GM12878 (cell line): Measurements from ENCODE around the gene PALLD. TPM values are rescaled to one million over a fixed set of nuclear protein-coding genes. Genes with fewer than 3 reads are reported as not detected.

Experiments used
- ATAC-seq: fragments of 200-7000 bp; cut with Tn5 transposase; 3 replicates; pipeline ENCODE4 v1.9.1; 2020; ENCODE audit warnings: mild to moderate bottlenecking, moderate library complexity
- BruUV-seq: library from RNA; stranded (reverse); fragments of 400-500 nt; replicated peaks from 2 replicates; lab custom pipeline; 2021; lab: Mats Ljungman, UMichigan
- CTCF ChIA-PET: fragments of 300-600 bp; sonication (Branson Sonifier 250); formaldehyde crosslinking; extraction: SDS; loops from one replicate; lab custom pipeline; 2021; ENCODE audit warnings: inconsistent platforms; lab: Yijun Ruan, JAX
- POLR2A ChIA-PET: fragments of 350-600 bp; formaldehyde crosslinking; extraction: SDS; loops from one replicate; lab custom pipeline; 2021; ENCODE audit warnings: inconsistent platforms; lab: Charles Lee
- RAD21 ChIA-PET: fragments of 300-600 bp; sonication (Branson Sonifier 250); formaldehyde crosslinking; loops from one replicate; lab custom pipeline; 2023; ENCODE audit warnings: antibody characterized with exemption; ENCODE audit not compliant: unreplicated experiment; lab: Charles Lee
- SMC1A ChIA-PET: fragments of 300-600 bp; sonication (Branson Sonifier 250); formaldehyde crosslinking; loops from one replicate; lab custom pipeline; 2023; ENCODE audit not compliant: unreplicated experiment, uncharacterized antibody; lab: Charles Lee
- DNase-seq: peaks from one replicate; pipeline ENCODE4 v3.0.0-alpha.2; 2011; ENCODE audit warnings: low read depth, low spot score
- FAIRE-seq: peaks from 3 replicates; lab custom pipeline; 2011; peaks lifted over from hg19 to GRCh38; lab: Jason Lieb, UNC
- H2AFZ ChIP-seq: 2 replicates; pipeline ENCODE4 v1.6.0; 2011; ENCODE audit warnings: low read depth, low read length, control low read depth; ENCODE audit not compliant: control insufficient read depth
- H3K27ac ChIP-seq: 2 replicates; pipeline ENCODE4 v1.5.1; 2011; ENCODE audit warnings: control low read depth; ENCODE audit not compliant: control insufficient read depth, insufficient read depth
- H3K27me3 ChIP-seq, 2 experiments: replicated peaks in 1 of 2; 2 replicates each; pipeline versions ENCODE4 v1.6.0 to v1.6.1; 2011; ENCODE audit warnings: low read length in 1 of 2; ENCODE audit not compliant: control insufficient read depth in 2 of 2, insufficient read depth in 2 of 2
- H3K36me3 ChIP-seq, 2 experiments: 2 replicates each; pipeline ENCODE4 v1.5.1; 2011; ENCODE audit warnings: low read length in 1 of 2; ENCODE audit not compliant: control insufficient read depth in 2 of 2, insufficient read depth in 2 of 2
- H3K4me1 ChIP-seq: 2 replicates; pipeline ENCODE4 v1.6.1; 2011; ENCODE audit warnings: mild to moderate bottlenecking, low read length, moderate library complexity, mixed read lengths; ENCODE audit not compliant: control insufficient read depth, insufficient read depth
- H3K4me2 ChIP-seq: 2 replicates; pipeline ENCODE4 v1.6.0; 2011; ENCODE audit warnings: control low read depth; ENCODE audit not compliant: control insufficient read depth, insufficient read depth
- H3K4me3 ChIP-seq: fragments of 200-600 bp; sonication (generic); 2 replicates; pipeline ENCODE4 v1.5.1; 2016
- H3K79me2 ChIP-seq: 2 replicates; pipeline ENCODE4 v1.6.0; 2011; ENCODE audit warnings: low read length; ENCODE audit not compliant: control insufficient read depth, insufficient read depth
- H3K9ac ChIP-seq: 2 replicates; pipeline ENCODE4 v1.8.0; 2011; ENCODE audit warnings: low read length, control low read depth, mixed read lengths; ENCODE audit not compliant: control insufficient read depth, insufficient read depth
- H3K9me3 ChIP-seq: replicated peaks from 3 replicates; pipeline ENCODE4 v1.5.1; 2011; ENCODE audit warnings: mild to moderate bottlenecking, low read length; ENCODE audit not compliant: control insufficient read depth, insufficient read depth
- H4K20me1 ChIP-seq: 2 replicates; pipeline ENCODE4 v1.6.0; 2011; ENCODE audit not compliant: control insufficient read depth, insufficient read depth
- ATF7 ChIP-seq: fragments of 450-650 bp; IDR thresholded peaks from 2 replicates; pipeline ENCODE4 v1.6.1; 2016; ENCODE audit warnings: low read depth, mild to moderate bottlenecking
- CREB1 ChIP-seq: IDR thresholded peaks from 2 replicates; pipeline ENCODE4 v1.6.1; 2012; ENCODE audit warnings: low read depth, mild to moderate bottlenecking, inconsistent platforms
- POLR2AphosphoS2 ChIP-seq: IDR thresholded peaks from 2 replicates; pipeline ENCODE4 v1.6.1; 2011; ENCODE audit warnings: low read depth, mild to moderate bottlenecking, low read length, improper control_type of control experiment, moderate library complexity
- REST ChIP-seq: IDR thresholded peaks from 2 replicates; pipeline ENCODE4 v1.6.1; 2012; ENCODE audit warnings: mild to moderate bottlenecking, low read depth, low read length
- SIN3A ChIP-seq: IDR thresholded peaks from 2 replicates; pipeline ENCODE4 v1.6.1; 2012; ENCODE audit warnings: low read depth, low read length, improper control_type of control experiment
- SMC3 ChIP-seq: IDR thresholded peaks from 2 replicates; pipeline ENCODE4 v1.6.1; 2011; ENCODE audit warnings: low read length, improper control_type of control experiment, borderline replicate concordance
- ZBTB33 ChIP-seq: fragments of 450-650 bp; IDR thresholded peaks from 2 replicates; pipeline ENCODE4 v1.6.1; 2017; ENCODE audit warnings: mild to moderate bottlenecking
- ZNF24 ChIP-seq: fragments of 450-650 bp; IDR thresholded peaks from 2 replicates; pipeline ENCODE4 v1.6.1; 2017; ENCODE audit warnings: antibody characterized with exemption, mild to moderate bottlenecking
- WGBS: methylation state at CpG from one replicate; pipeline ENCODE4 v1.1.6; 2016; ENCODE audit warnings: low lambda C conversion rate; ENCODE audit not compliant: insufficient replicate concordance, insufficient coverage; ENCODE audit errors: missing lambda C conversion rate; 5-methylcytosine and 5-hydroxymethylcytosine counted together
- in situ Hi-C: fragments of 300-500 bp; cut with MboI; formaldehyde crosslinking; loops from 9 replicates; pipeline ENCODE4 v1.14.3; 2018; ENCODE audit warnings: mixed read lengths
- intact Hi-C: fragments of 100-400 bp; cut with micrococcal nuclease; formaldehyde crosslinking; loops from one replicate; pipeline ENCODE4 v1.14.2; 2022; ENCODE audit not compliant: unreplicated experiment
- polyA plus RNA-seq, 11 experiments: library from polyadenylated mRNA; depleted of rRNA in 4 of 11; unstranded in 6 of 11; stranded (reverse) in 5 of 11; fragments of >200 nt; fragmentation: Nextera tagmentation in 4 of 11; fragmentation: Illumina TruSeq in 1 of 11; extraction: Ambion mirVana in 4 of 11; extraction: Trizol in 1 of 11; gene quantifications; 1 replicate in 1 of 11; 2 replicates in 10 of 11; pipeline versions ENCODE4 v1.2.1 to v1.2.3, GENCODE V29; 2011 to 2016; ENCODE audit warnings: inconsistent platforms in 2 of 11, missing spikeins in 2 of 11, low read depth in 1 of 11
- total RNA-seq, 4 experiments: library from RNA; depleted of rRNA in 3 of 4; stranded (reverse); fragments of >200 nt in 3 of 4; fragmentation: Illumina TruSeq in 1 of 4; extraction: Trizol in 1 of 4; gene quantifications; 2 replicates each; pipeline versions ENCODE4 v1.2.1 to v1.2.3, GENCODE V29; 2013 to 2021
- TF ChIP-seq, protein P1 (sequence below): fragments of 150-350 bp; IDR thresholded peaks from 2 replicates; pipeline ENCODE4 v1.6.1; 2014; ENCODE audit warnings: mild to moderate bottlenecking, low read depth, low read length
- TF ChIP-seq, protein P2 (sequence below): fragments of 450-650 bp; formaldehyde crosslinking; IDR thresholded peaks from 2 replicates; pipeline ENCODE4 v1.4.0; 2020; ENCODE audit warnings: mild to moderate bottlenecking, moderate library complexity

The PALLD gene
- total and polyA plus RNA-seq, 10 of the 15 experiments (the other 5 are each of a cell fraction or from before 2014, with no cell fraction given) = 1.0 to 7.7 (median 1.7) TPM

DNA sequence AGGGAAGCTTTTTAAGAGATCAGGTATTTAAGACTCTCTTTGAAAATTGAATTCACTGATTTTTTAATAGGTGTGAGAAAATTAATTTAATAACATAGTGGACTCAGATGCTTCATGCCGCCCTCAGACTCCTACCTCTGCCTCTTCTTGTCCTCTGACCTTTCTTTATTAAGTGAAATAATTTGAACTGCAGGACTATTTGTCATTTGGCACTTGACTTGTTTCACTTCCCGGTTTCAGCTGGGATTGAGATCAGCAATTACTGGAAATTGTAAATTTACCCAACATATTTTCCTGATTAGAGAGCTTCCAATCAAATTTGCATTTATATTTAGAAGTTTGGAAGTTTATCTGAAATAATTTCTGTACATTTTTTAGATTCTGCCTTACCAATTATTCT lies 396.4 kb downstream of the PALLD start (continued):
- no peak for TF ChIP-seq REST
- no peak for TF ChIP-seq CREB1
- TF ChIP-seq, protein P1, sequence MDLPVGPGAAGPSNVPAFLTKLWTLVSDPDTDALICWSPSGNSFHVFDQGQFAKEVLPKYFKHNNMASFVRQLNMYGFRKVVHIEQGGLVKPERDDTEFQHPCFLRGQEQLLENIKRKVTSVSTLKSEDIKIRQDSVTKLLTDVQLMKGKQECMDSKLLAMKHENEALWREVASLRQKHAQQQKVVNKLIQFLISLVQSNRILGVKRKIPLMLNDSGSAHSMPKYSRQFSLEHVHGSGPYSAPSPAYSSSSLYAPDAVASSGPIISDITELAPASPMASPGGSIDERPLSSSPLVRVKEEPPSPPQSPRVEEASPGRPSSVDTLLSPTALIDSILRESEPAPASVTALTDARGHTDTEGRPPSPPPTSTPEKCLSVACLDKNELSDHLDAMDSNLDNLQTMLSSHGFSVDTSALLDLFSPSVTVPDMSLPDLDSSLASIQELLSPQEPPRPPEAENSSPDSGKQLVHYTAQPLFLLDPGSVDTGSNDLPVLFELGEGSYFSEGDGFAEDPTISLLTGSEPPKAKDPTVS = no peak
- no peak for TF ChIP-seq SIN3A
- TF ChIP-seq ZNF24 = no peak
- TF ChIP-seq POLR2AphosphoS2 = no peak

DNA sequence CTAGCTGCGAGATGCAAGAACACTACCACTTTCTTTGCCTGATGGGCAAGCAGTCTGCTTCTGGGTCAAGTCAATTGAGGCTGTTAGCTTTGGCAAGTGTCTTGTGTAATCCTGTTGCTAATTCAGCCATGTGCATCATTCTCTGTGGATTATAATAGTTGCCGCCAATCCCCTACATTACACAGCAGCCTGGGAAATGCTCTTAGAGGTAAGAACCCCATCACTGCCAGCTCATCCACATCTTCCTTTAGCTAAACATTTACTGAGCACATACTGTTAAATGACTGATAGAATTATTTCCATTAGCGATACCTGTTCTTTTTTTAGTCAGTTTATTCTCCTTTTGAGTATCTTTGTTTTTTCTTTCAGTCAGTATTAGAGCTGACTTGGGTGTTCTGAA lies 397.0 kb downstream of the PALLD start:
- Histone ChIP-seq H3K4me3 (no peak overlapping the region), H3K9me3 (no peaks in the 10 kb centered on the region), H2AFZ (no peak overlapping the region), H3K27ac (no peak overlapping the region), H3K4me1 (no peaks in the 10 kb centered on the region), H3K27me3 (no peaks in the 10 kb centered on the region), H4K20me1 (no peaks in the 10 kb centered on the region), H3K36me3 (no peaks in the 10 kb centered on the region; a peak in 1 of 4 replicates), H3K79me2 (no peaks in the 10 kb centered on the region), H3K4me2 (no peak overlapping the region), H3K9ac (no peak overlapping the region)
- ATAC-seq = no peak
- intact Hi-C loops = no loop called here
- POLR2A ChIA-PET = no interaction called here
- no peak for FAIRE-seq
- 46% methylated on average over 3 of the region's 3 CpGs for WGBS
- SMC1A ChIA-PET = interaction anchor here (0.6 to 1.0 kb wide), 2 partner anchors 22 to 183 kb away, joined by 4 to 5 read pairs; no protein-coding TSS in a partner anchor
- RAD21 ChIA-PET = no interaction called here
- CTCF ChIA-PET = no interaction called here
- TF ChIP-seq ZBTB33 (no peak), SMC3 (no peak), ATF7 (no peak), SIN3A (no peak)
- TF ChIP-seq, protein P2, sequence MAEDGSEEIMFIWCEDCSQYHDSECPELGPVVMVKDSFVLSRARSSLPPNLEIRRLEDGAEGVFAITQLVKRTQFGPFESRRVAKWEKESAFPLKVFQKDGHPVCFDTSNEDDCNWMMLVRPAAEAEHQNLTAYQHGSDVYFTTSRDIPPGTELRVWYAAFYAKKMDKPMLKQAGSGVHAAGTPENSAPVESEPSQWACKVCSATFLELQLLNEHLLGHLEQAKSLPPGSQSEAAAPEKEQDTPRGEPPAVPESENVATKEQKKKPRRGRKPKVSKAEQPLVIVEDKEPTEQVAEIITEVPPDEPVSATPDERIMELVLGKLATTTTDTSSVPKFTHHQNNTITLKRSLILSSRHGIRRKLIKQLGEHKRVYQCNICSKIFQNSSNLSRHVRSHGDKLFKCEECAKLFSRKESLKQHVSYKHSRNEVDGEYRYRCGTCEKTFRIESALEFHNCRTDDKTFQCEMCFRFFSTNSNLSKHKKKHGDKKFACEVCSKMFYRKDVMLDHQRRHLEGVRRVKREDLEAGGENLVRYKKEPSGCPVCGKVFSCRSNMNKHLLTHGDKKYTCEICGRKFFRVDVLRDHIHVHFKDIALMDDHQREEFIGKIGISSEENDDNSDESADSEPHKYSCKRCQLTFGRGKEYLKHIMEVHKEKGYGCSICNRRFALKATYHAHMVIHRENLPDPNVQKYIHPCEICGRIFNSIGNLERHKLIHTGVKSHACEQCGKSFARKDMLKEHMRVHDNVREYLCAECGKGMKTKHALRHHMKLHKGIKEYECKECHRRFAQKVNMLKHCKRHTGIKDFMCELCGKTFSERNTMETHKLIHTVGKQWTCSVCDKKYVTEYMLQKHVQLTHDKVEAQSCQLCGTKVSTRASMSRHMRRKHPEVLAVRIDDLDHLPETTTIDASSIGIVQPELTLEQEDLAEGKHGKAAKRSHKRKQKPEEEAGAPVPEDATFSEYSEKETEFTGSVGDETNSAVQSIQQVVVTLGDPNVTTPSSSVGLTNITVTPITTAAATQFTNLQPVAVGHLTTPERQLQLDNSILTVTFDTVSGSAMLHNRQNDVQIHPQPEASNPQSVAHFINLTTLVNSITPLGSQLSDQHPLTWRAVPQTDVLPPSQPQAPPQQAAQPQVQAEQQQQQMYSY (CRISPR knock-in tag) = no peak
- BruUV-seq = no TSS peak
- DNase-seq = no peak
- in situ Hi-C loops = no loop called here
